ENCODE measurements around the gene IFT74.
"Not testable (repeated sequence)": the region's sequence is repeated elsewhere in the genome, so short reads cannot be mapped to it uniquely, and the experiment has no call there.

Gene IFT74

DNA sequence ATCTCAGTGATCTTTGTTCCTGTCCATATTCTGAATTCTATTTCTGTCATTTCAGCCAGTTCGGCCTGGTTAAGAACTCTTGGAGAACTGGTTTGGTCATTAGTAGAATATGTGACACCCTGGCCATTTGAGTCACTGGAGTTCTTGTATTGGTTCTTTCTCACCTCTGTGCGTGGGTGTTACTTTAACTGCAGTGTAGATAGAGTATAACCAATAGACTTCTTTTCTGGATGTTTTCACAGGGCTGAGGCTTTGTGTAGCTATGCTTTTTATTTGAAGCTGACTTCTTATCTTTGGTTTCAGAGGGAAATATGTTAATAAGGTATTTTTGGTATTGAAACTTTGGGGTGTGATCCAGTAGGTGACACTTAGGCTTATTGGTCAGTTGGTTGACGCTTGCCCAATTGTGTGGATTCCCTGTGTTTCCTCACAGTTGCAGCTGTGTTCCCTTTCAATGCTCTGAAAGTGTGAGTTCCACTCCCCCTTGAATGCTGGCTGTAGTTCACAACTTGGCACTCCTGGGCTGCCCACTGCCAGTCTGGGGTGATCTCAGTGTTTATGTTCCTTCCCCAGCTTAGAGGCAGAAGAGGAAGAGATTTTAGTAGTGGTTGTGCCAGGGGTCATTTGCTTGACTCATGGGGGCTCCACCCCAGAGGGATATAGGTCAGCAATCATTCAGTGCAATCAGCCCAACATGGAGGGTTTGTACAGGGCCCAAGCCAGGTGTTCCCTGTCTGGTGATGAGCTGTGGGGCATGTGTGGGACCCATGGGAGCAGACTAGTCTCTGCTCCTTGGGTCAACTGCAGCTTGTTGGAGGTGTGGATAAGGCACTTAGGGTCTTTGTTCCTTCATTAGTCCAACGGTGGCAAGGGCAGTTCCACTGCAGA lies 117.9 kb downstream of the IFT74 start:
- TF ChIP-seq POLR2AphosphoS5 (IDR thresholded peaks at IDR 0.05; ENCODE audit: borderline replicate concordance, low read depth, low read length): no peak
- no peak for TF ChIP-seq EZH2 (IDR thresholded peaks at IDR 0.05)
- no peak for TF ChIP-seq FOXP2 (optimal IDR thresholded peaks at IDR 0.05; ENCODE audit: control extremely low read depth, extremely low read length, insufficient read depth)
- Histone ChIP-seq H3K9me3 (ENCODE audit: low read depth, low read length) (no peaks in the 10 kb centered on the region), H3K27ac (no peak overlapping the region), H3K9ac (ENCODE audit: insufficient read length) (no peak overlapping the region), H3K4me3 (no peak overlapping the region), H3K36me3 (ENCODE audit: insufficient read depth, low read length) (no peaks in the 10 kb centered on the region)
- no peak for DNase-seq (ENCODE audit: low read depth, low spot score)

DNA sequence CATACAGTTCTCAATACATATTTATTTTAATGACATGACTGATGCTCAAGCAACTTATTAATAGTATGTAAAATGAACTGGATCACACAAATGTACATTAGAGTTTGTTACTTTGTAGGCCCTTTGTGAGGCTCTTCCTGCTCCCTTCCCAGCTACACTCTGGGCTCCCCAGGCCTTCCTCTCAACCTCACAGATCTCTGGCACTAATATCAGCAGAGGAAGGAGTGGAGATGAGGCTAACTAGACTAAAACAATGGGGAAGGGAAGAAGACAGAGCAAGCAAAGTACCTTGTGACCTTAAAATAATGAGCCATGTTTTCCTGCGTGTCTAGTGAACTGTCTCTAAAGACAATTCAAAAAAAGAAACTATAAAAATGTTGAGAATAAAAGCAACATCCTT lies 122.5 kb downstream of the IFT74 start:
- no peaks in the 10 kb centered on the region for H3K9me3 ChIP-seq (ENCODE audit: low read depth, low read length)
- H3K27ac ChIP-seq: no peak overlapping the region
- TF ChIP-seq EZH2 (IDR thresholded peaks at IDR 0.05) (no peak), POLR2AphosphoS5 (IDR thresholded peaks at IDR 0.05; ENCODE audit: borderline replicate concordance, low read depth, low read length) (no peak), FOXP2 (optimal IDR thresholded peaks at IDR 0.05; ENCODE audit: control extremely low read depth, extremely low read length, insufficient read depth) (no peak)
- no peak overlapping the region for H3K4me3 ChIP-seq
- H3K9ac ChIP-seq (ENCODE audit: insufficient read length): no peak overlapping the region
- H3K36me3 ChIP-seq (ENCODE audit: insufficient read depth, low read length): no peaks in the 10 kb centered on the region
- DNase-seq (ENCODE audit: low read depth, low spot score): no peak

DNA sequence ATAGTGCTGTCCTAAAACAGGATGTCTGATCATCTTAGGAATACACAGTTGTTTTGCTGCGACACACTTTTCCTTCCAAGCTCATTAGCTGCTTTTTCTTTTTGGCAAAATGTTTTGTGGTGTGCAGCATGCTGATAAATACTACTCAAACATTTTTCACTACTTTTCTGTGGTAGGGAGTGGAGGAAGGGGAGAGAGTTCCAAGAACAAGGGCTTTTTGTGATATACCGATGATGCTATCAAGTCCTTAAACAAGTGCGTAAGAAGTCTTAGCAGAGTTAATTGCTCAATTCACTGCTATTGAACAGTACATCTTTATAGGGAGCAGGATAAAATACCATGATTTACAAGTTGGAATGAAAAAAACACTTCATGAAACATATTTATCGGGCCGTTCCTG lies 129.2 kb downstream of the IFT74 start:
- H3K36me3 ChIP-seq (ENCODE audit: insufficient read depth, low read length): no peaks in the 10 kb centered on the region
- no peak overlapping the region for H3K4me3 ChIP-seq
- no peak for DNase-seq (ENCODE audit: low read depth, low spot score)
- no peak overlapping the region for H3K9ac ChIP-seq (ENCODE audit: insufficient read length)
- no peak overlapping the region for H3K27ac ChIP-seq
- TF ChIP-seq EZH2 (IDR thresholded peaks at IDR 0.05) (no peak), POLR2AphosphoS5 (IDR thresholded peaks at IDR 0.05; ENCODE audit: borderline replicate concordance, low read depth, low read length) (no peak), FOXP2 (optimal IDR thresholded peaks at IDR 0.05; ENCODE audit: control extremely low read depth, extremely low read length, insufficient read depth) (no peak)
- no peaks in the 10 kb centered on the region for H3K9me3 ChIP-seq (ENCODE audit: low read depth, low read length)

DNA sequence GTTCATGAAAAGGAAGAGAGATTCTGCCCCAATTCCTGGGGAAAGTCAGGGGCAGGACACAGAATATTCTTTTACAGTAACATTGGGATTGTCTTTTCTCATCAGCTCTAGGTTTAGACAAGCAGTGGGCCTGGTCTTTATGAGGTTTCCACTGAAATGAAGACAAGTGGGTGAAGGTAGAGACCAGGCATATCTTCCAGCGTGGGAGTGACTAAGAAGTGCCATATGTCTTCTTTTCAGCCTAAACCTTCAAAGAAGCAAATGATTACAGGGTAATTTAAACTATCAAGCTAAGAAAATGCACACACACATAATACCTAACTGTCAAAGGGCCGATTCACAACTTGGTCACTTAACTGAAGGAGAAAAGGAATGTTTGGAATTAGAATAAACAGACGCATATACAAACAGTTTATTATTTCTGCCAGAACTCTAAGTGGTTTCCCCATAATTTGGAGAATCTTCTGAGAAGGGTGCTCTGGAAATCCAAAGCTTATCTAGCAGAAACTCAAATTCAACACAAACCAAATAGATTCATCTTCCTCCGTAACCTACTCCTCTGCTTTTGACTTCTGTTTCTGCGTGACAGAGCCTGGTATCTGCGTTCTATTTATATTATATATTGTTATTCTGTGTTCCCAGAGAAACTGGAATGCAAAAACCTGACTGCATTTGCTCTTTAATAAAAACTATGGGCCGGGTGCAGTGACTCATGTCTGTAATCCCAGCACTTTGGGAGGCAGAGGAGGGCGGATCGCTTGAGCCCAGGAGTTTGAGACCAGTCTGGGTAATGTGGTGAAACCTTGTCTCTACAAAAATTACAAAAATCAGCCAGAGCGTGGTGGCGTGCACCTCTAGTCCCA lies 130.8 kb downstream of the IFT74 start:
- H3K4me3 ChIP-seq: no peak overlapping the region
- no peaks in the 10 kb centered on the region for H3K9me3 ChIP-seq (ENCODE audit: low read depth, low read length)
- TF ChIP-seq FOXP2 (optimal IDR thresholded peaks at IDR 0.05; ENCODE audit: control extremely low read depth, extremely low read length, insufficient read depth) (no peak), POLR2AphosphoS5 (IDR thresholded peaks at IDR 0.05; ENCODE audit: borderline replicate concordance, low read depth, low read length) (no peak), EZH2 (IDR thresholded peaks at IDR 0.05) (no peak)
- no peaks in the 10 kb centered on the region for H3K36me3 ChIP-seq (ENCODE audit: insufficient read depth, low read length)
- no peak overlapping the region for H3K9ac ChIP-seq (ENCODE audit: insufficient read length)
- H3K27ac ChIP-seq: no peak overlapping the region
- DNase-seq (ENCODE audit: low read depth, low spot score): no peak

DNA sequence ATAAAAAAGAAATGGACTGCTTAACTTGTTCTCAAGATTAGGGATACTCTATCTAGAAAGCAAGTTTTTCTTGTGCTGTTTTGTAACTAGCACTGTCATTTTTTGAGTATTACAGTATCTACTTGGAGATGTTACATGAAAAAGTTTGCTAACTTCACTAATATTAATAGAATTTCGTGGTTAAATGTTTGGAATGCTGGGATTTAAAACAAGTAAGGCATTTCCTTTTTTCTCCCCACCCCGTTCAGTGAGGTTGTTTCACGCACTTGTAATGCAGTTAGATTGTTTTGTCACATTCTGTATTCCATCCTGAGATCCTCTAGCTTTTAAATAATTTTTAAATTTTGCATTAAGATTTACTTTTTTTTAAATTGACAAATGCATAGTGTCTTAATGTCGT lies 132.8 kb downstream of the IFT74 start:
- no peak for DNase-seq (ENCODE audit: low read depth, low spot score)
- H3K9me3 ChIP-seq (ENCODE audit: low read depth, low read length): no peaks in the 10 kb centered on the region
- no peak overlapping the region for H3K27ac ChIP-seq
- TF ChIP-seq FOXP2 (optimal IDR thresholded peaks at IDR 0.05; ENCODE audit: control extremely low read depth, extremely low read length, insufficient read depth) (no peak), POLR2AphosphoS5 (IDR thresholded peaks at IDR 0.05; ENCODE audit: borderline replicate concordance, low read depth, low read length) (no peak), EZH2 (IDR thresholded peaks at IDR 0.05) (no peak)
- no peaks in the 10 kb centered on the region for H3K36me3 ChIP-seq (ENCODE audit: insufficient read depth, low read length)
- no peak overlapping the region for H3K9ac ChIP-seq (ENCODE audit: insufficient read length)
- H3K4me3 ChIP-seq: no peak overlapping the region

DNA sequence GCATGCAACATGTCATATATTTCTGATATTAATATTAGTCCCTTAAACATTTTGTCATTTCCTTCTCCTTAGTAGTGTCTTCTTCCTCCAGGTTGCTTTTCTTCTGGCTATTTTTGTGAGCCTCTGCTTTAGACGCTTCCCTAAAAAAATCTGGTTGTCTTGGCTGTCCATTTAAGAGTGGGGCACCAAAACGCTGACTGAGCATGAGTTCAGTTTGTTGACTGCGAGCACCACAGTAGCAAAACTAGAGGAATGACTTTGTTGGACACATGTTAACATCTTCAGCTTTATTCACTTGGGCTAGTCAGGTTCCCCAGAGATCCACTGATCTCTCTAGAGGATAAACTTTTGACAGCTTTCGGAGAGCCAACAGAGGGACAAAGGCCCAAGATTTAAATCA lies 133.5 kb downstream of the IFT74 start:
- no peak overlapping the region for H3K9ac ChIP-seq (ENCODE audit: insufficient read length)
- DNase-seq (ENCODE audit: low read depth, low spot score): no peak
- TF ChIP-seq POLR2AphosphoS5 (IDR thresholded peaks at IDR 0.05; ENCODE audit: borderline replicate concordance, low read depth, low read length): no peak
- no peak for TF ChIP-seq EZH2 (IDR thresholded peaks at IDR 0.05)
- TF ChIP-seq FOXP2 (optimal IDR thresholded peaks at IDR 0.05; ENCODE audit: control extremely low read depth, extremely low read length, insufficient read depth): no peak

DNA sequence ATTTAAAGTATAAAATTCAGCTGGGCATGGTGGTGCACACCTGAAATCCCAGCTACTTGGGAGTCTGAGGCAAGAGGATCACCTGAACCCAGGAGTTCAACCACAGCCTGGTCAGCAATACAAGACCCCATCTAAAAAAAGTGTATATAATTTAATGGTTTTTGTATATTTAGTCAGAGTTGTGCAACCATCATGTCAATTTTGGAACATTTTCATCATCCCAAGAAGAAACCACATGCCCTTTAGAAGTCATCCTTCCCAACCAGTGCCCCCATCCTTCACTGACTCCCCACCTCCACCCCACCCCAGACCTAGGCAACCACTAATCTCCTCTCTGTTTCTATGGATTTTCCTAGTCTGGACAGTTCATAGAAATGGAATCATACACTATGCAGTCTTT lies 134.0 kb downstream of the IFT74 start:
- no peak overlapping the region for H3K9ac ChIP-seq (ENCODE audit: insufficient read length)
- no peak for DNase-seq (ENCODE audit: low read depth, low spot score)
- no peaks in the 10 kb centered on the region for H3K9me3 ChIP-seq (ENCODE audit: low read depth, low read length)
- H3K27ac ChIP-seq: no peak overlapping the region
- no peak overlapping the region for H3K4me3 ChIP-seq
- no peaks in the 10 kb centered on the region for H3K36me3 ChIP-seq (ENCODE audit: insufficient read depth, low read length)
- TF ChIP-seq EZH2 (IDR thresholded peaks at IDR 0.05) (no peak), POLR2AphosphoS5 (IDR thresholded peaks at IDR 0.05; ENCODE audit: borderline replicate concordance, low read depth, low read length) (no peak), FOXP2 (optimal IDR thresholded peaks at IDR 0.05; ENCODE audit: control extremely low read depth, extremely low read length, insufficient read depth) (no peak)

More for the DNA sequence above, 133.5 kb downstream of the IFT74 start:
- Histone ChIP-seq H3K9me3 (ENCODE audit: low read depth, low read length) (no peaks in the 10 kb centered on the region), H3K4me3 (no peak overlapping the region), H3K27ac (no peak overlapping the region), H3K36me3 (ENCODE audit: insufficient read depth, low read length) (no peaks in the 10 kb centered on the region)

DNA sequence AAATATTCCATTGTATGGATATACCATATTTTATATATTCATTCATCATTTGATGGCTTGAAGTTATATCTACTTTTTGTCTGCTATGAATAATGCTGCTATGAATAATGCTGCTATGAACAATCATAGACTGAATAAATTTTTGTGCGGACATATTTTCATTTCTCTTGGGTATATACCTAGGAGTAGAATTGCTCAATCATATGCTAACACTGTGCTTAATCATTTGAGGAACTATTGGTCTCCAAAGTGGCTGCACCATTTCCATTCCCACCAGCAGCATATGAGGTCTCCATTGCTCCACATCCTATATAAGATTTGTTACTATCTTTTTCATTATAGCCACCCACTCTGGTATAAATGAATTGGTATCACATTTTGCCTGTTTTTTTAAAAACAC lies 134.5 kb downstream of the IFT74 start:
- H3K4me3 ChIP-seq: no peak overlapping the region
- no peak for DNase-seq (ENCODE audit: low read depth, low spot score)
- no peak overlapping the region for H3K9ac ChIP-seq (ENCODE audit: insufficient read length)
- no peak for TF ChIP-seq EZH2 (IDR thresholded peaks at IDR 0.05)
- no peak for TF ChIP-seq FOXP2 (optimal IDR thresholded peaks at IDR 0.05; ENCODE audit: control extremely low read depth, extremely low read length, insufficient read depth)
- no peak for TF ChIP-seq POLR2AphosphoS5 (IDR thresholded peaks at IDR 0.05; ENCODE audit: borderline replicate concordance, low read depth, low read length)
- H3K36me3 ChIP-seq (ENCODE audit: insufficient read depth, low read length): no peaks in the 10 kb centered on the region
- H3K9me3 ChIP-seq (ENCODE audit: low read depth, low read length): no peaks in the 10 kb centered on the region
- H3K27ac ChIP-seq: no peak overlapping the region

DNA sequence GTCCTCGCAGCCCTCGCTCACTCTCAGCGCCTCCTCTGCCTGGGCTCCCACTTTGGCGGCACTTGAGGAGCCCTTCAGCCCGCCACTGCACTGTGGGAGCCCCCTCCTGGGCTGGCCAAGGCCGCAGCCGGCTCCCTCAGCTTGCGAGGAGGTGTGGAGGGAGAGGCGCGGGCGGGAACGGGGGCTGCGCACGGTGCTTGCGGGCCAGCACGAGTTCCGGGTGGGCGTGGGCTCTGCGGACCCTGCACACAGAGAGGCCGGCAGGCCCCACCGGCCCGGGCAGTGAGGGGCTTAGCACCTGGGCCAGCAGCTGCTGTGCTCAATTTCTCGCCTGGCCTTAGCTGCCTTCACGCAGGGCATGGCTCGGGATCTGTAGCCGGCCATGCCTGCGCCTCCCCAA lies 136.3 kb downstream of the IFT74 start:
- not testable (repeated sequence) for H3K27ac ChIP-seq; DNase-seq (ENCODE audit: low read depth, low spot score); H3K9me3 ChIP-seq (ENCODE audit: low read depth, low read length)

DNA sequence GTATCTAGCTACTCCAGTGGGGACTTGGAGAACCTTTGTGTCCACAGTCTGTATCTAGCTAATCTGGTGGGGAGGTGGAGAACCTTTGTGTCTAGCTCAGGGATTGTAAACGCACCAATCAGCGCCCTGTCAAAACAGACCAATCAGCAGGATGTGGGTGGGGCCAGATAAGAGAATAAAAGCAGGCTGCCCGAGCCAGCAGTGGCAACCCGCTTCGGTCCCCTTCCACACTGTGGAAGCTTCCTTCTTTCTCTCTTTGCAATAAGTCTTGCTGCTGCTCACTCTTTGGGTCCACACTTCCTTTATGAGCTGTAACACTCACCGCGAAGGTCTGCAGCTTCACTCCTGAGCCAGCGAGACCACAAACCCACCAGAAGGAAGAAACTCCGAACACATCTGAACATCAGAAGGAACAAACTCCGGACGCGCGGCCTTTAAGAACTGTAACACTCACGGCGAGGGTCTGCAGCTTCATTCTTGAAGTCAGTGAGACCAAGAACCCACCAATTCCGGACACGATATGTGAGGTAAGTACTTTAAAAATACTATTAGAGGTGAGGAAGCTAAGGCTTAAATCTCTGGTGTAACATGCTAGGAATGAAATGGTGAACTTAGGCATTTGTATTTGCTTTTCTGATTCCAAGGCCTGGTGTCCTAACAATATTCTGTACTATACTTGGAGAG lies 137.3 kb downstream of the IFT74 start:
- H3K27ac ChIP-seq; H3K4me3 ChIP-seq; H3K9me3 ChIP-seq (ENCODE audit: low read depth, low read length); H3K9ac ChIP-seq (ENCODE audit: insufficient read length); H3K36me3 ChIP-seq (ENCODE audit: insufficient read depth, low read length); DNase-seq (ENCODE audit: low read depth, low spot score): not testable (repeated sequence)

More for the DNA sequence above, 136.3 kb downstream of the IFT74 start:
- not testable (repeated sequence) for H3K36me3 ChIP-seq (ENCODE audit: insufficient read depth, low read length); H3K4me3 ChIP-seq; H3K9ac ChIP-seq (ENCODE audit: insufficient read length)
